CD4-positive, alpha-beta memory T cell (primary cell): ENCODE results near the gene ATP7B. TPM values are rescaled to one million over a fixed set of nuclear protein-coding genes. Genes with fewer than 3 reads are reported as not detected.
A peak's percentile ranks its signal among the peaks of the same experiment; 100 is the strongest.

Source experiments
- CTCF ChIA-PET: fragments of 350-600 bp; sonication (Branson Sonifier 250); formaldehyde crosslinking; loops from one replicate; lab custom pipeline; 2021; ENCODE audit warnings: inconsistent platforms; ENCODE audit not compliant: partially characterized antibody; lab: Charles Lee
- POLR2A ChIA-PET: fragments of 350-600 bp; sonication (Branson Sonifier 250); formaldehyde crosslinking; loops from one replicate; lab custom pipeline; 2021; ENCODE audit not compliant: partially characterized antibody; lab: Charles Lee
- DNase-seq, 5 donors: peaks; one replicate each; pipeline versions ENCODE4 v3.0.0 to v3.0.0-alpha.2; 2020 to 2022; ENCODE audit warnings: mixed read lengths in 1 of 5
- H3K27ac ChIP-seq: one replicate; pipeline ENCODE4 v1.7.0; 2013; ENCODE audit warnings: low read depth, low read length
- H3K27me3 ChIP-seq: 2 replicates; pipeline ENCODE4 v1.7.0; 2013; ENCODE audit warnings: mild to moderate bottlenecking, low read length, moderate library complexity; ENCODE audit not compliant: insufficient read depth
- H3K36me3 ChIP-seq: 2 replicates; pipeline ENCODE4 v1.7.0; 2013; ENCODE audit warnings: mild to moderate bottlenecking, low read length, moderate library complexity; ENCODE audit not compliant: insufficient read depth
- H3K4me1 ChIP-seq: 2 replicates; pipeline ENCODE4 v1.7.0; 2013; ENCODE audit warnings: mild to moderate bottlenecking, low read length, moderate library complexity; ENCODE audit not compliant: insufficient read depth
- H3K4me3 ChIP-seq, 2 donors: one replicate each; pipeline ENCODE4 v1.7.0; 2013; ENCODE audit warnings: low read length in 2 of 2, mild to moderate bottlenecking in 1 of 2
- H3K9me3 ChIP-seq, 2 donors: one replicate each; pipeline ENCODE4 v1.7.0; 2013; ENCODE audit warnings: low read length in 2 of 2, control low read depth in 1 of 2; ENCODE audit not compliant: control insufficient read depth in 1 of 2
- H3K27ac Mint-ChIP-seq, 7 donors: one replicate each; pipeline ENCODE4 v1.8.0; 2020 to 2021; ENCODE audit warnings: mixed read lengths in 7 of 7, mild to moderate bottlenecking in 6 of 7, inconsistent platforms in 3 of 7, moderate library complexity in 3 of 7
- H3K27me3 Mint-ChIP-seq, 2 donors: one replicate each; pipeline ENCODE4 v1.8.0; 2020 to 2021; ENCODE audit warnings: mixed read lengths in 2 of 2
- H3K36me3 Mint-ChIP-seq, 2 donors: one replicate each; pipeline ENCODE4 v1.8.0; 2020 to 2021; ENCODE audit warnings: mixed read lengths in 2 of 2, inconsistent platforms in 1 of 2, mild to moderate bottlenecking in 1 of 2
- H3K4me1 Mint-ChIP-seq, 4 donors: one replicate each; pipeline ENCODE4 v1.8.0; 2020 to 2021; ENCODE audit warnings: mixed read lengths in 4 of 4, mild to moderate bottlenecking in 1 of 4
- H3K4me3 Mint-ChIP-seq, 8 donors: one replicate each; pipeline ENCODE4 v1.8.0; 2020 to 2021; ENCODE audit warnings: mixed read lengths in 8 of 8, mild to moderate bottlenecking in 7 of 8, moderate library complexity in 6 of 8, inconsistent platforms in 3 of 8
- H3K9me3 Mint-ChIP-seq, 8 donors: one replicate each; pipeline ENCODE4 v1.8.0; 2020 to 2021; ENCODE audit warnings: mixed read lengths in 8 of 8, mild to moderate bottlenecking in 5 of 8, inconsistent platforms in 3 of 8, moderate library complexity in 1 of 8
- intact Hi-C: fragments of 100-400 bp; cut with micrococcal nuclease; formaldehyde crosslinking; loops from one replicate; pipeline ENCODE4 v1.15.1; 2023
- polyA plus RNA-seq, 2 donors: library from polyadenylated mRNA; unstranded; fragments of 300-500 nt; fragmentation: Illumina TruSeq; gene quantifications; one replicate each; pipeline ENCODE4 v1.2.3, GENCODE V29; 2021
- total RNA-seq, 2 experiments: library from RNA; stranded (reverse); gene quantifications; one replicate each; pipeline ENCODE4 v1.2.3, GENCODE V29; 2021

Gene ATP7B
- total and polyA plus RNA-seq, 4 experiments from 2014 or later, result 0.28 to 1.4 (median 0.87) TPM

DNA sequence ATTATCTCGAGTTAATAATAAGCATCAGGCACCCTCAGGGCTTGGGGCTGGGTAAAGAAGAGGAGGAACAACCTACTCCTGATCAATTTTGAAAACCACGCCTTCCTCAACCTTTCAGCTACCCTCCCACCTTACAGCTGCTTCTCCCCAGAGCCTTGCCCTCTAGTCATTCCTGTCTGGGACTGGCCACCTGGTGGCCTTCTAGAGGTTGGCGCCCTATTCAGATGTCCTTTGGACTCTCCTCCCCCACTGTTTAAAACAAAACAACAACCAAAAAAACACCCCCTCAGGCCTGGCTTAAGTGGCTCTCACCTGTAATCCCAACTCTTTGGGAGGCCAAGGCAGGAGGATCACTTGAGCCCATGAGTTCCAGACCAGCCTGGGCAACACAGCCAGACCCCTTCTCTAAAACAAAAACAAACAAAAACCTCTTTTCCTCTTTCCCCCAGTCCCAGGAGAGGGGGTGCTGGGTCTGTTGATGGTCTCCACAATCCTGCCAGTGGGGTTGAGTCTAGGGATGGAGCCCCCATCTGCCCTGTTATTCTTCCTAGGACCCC is 87.2 kb downstream of the ATP7B start:
- no peaks in the 10 kb centered on the region for H3K36me3 Mint-ChIP-seq
- Histone ChIP-seq H3K27me3 (no peaks in the 10 kb centered on the region), H3K4me3 (no peak overlapping the region), H3K36me3 (no peaks in the 10 kb centered on the region), H3K4me1 (peaks cover 32% of the 10 kb centered on the region), H3K9me3 (no peaks in the 10 kb centered on the region), H3K27ac (no peak overlapping the region)
- intact Hi-C loops, result no loop called here
- CTCF ChIA-PET, result no interaction called here
- peak overlapping the region in 3 of 7 donors; percentile 25 to 68 (median 59) for H3K27ac Mint-ChIP-seq
- no peak for DNase-seq
- H3K4me1 Mint-ChIP-seq, result peaks cover 21 to 26% (median 24%) of the 10 kb centered on the region in 4 donors
- H3K9me3 Mint-ChIP-seq, result no peaks in the 10 kb centered on the region
- H3K27me3 Mint-ChIP-seq, result peaks cover 6 to 7% of the 10 kb centered on the region in 2 donors
- no peak overlapping the region for H3K4me3 Mint-ChIP-seq
- POLR2A ChIA-PET, result no interaction called here

- no peak for DNase-seq
- Histone ChIP-seq H3K4me1 (peaks cover 32% of the 10 kb centered on the region), H3K4me3 (no peak overlapping the region), H3K27me3 (no peaks in the 10 kb centered on the region), H3K36me3 (no peaks in the 10 kb centered on the region), H3K27ac (no peak overlapping the region), H3K9me3 (no peaks in the 10 kb centered on the region)
- H3K27ac Mint-ChIP-seq, result no peak overlapping the region
- intact Hi-C loops, result no loop called here
- H3K9me3 Mint-ChIP-seq, result no peaks in the 10 kb centered on the region
- ChIA-PET POLR2A (interaction anchor here (0.7 kb wide), 1 partner anchor 9 kb away, joined by 6 read pairs; no protein-coding TSS in a partner anchor), CTCF (interaction anchor here (1.1 kb wide), 1 partner anchor 27 kb away, joined by 3 read pairs; no protein-coding TSS in a partner anchor)
- peaks cover 21 to 26% (median 24%) of the 10 kb centered on the region in 4 donors for H3K4me1 Mint-ChIP-seq
- no peaks in the 10 kb centered on the region for H3K36me3 Mint-ChIP-seq
- peaks cover 6 to 7% of the 10 kb centered on the region in 2 donors for H3K27me3 Mint-ChIP-seq
- H3K4me3 Mint-ChIP-seq, result no peak overlapping the region
Observed at GRCh38 chr13:51922771-51923480, 88.3 kb downstream of the ATP7B start.

DNA sequence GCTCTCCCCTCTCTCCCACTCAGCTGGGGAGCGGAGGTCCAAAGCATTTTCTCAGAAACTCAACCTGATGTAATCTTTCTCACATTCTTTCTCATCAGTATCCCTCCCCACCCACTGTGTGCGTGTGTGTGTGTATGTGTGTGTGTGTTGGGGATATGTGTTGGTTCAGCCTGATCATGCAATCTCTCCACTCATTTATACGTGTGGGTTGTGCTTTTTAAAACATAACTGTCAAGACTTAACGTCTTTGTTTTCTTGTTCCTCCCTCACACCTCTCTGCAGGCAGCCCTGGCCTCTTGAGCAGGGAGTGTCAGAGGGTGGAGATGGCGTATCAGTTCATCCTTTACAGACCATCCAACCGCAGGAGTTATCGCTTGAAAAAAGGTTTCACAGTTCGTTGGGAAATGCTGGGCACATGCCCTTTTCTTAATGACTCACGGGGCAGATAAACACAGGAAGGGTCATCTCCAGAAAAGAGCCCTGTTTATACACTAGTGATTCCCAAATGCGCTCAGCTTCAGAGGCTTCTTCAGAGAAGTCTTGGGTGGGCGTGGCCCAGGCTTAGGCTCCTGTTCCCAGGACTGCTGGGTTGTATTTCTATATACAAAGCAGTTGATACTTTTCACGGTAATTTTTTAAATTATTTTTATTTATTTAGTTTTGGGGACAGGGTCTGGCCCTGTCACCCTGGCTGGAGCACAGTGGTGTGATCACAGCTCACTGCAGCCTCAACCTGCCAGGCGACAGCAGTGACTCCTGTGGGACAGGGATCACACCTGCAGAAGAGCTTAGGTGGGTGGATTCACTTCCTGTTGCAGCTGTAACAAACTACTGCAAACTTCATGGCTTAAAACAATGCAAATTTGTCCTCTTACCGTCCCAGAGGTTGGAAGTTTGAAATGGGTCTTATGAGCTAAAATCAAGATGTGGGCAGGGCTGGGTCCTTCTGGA is 89.2 kb downstream of the ATP7B start:
- POLR2A ChIA-PET, result no interaction called here
- intact Hi-C loops, result no loop called here
- Mint-ChIP-seq H3K27me3 (peaks cover 6 to 7% of the 10 kb centered on the region in 2 donors), H3K27ac (peak overlapping the region in 1 of 7 donors; percentile 13), H3K4me1 (peaks cover 21 to 26% (median 24%) of the 10 kb centered on the region in 4 donors), H3K9me3 (no peaks in the 10 kb centered on the region), H3K36me3 (no peaks in the 10 kb centered on the region), H3K4me3 (no peak overlapping the region)
- Histone ChIP-seq H3K27me3 (no peaks in the 10 kb centered on the region), H3K27ac (no peak overlapping the region), H3K4me1 (peaks cover 32% of the 10 kb centered on the region), H3K4me3 (no peak overlapping the region), H3K9me3 (no peaks in the 10 kb centered on the region), H3K36me3 (no peaks in the 10 kb centered on the region)
- CTCF ChIA-PET, result interaction anchor here (1.1 kb wide), 1 partner anchor 26 kb away, joined by 3 read pairs; no protein-coding TSS in a partner anchor
- DNase-seq, result no peak

DNA sequence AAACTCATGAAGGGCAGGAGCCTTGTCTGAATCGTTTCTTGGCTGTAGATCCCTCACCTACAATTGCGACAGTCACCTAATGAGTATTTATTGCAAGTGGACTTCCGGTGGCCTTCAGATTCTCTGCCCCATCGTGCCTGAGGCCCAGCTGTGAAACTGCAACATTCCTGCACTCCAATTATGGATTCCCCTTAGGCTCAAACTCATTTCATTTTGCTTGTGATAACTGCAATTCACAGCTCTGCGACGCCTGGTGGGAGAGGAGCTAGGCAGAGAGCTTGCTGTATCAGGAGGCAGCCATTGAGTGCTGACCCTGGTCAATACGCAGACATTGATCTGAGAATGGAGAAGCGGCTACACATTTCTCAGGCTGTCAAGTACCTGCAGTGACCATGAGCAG is 90.5 kb downstream of the ATP7B start:
- H3K4me3 Mint-ChIP-seq, result no peak overlapping the region
- intact Hi-C loops, result no loop called here
- H3K27me3 Mint-ChIP-seq, result peaks cover 5 to 6% of the 10 kb centered on the region in 2 donors
- Histone ChIP-seq H3K9me3 (no peaks in the 10 kb centered on the region), H3K4me3 (no peak overlapping the region), H3K27ac (no peak overlapping the region), H3K27me3 (no peaks in the 10 kb centered on the region), H3K4me1 (peaks cover 32% of the 10 kb centered on the region), H3K36me3 (no peaks in the 10 kb centered on the region)
- no peaks in the 10 kb centered on the region for H3K36me3 Mint-ChIP-seq
- H3K9me3 Mint-ChIP-seq, result no peaks in the 10 kb centered on the region
- POLR2A ChIA-PET, result no interaction called here
- DNase-seq, result no peak
- CTCF ChIA-PET, result interaction anchor here (1.3 kb wide), 1 partner anchor 80 kb away, joined by 4 read pairs; no protein-coding TSS in a partner anchor
- H3K27ac Mint-ChIP-seq, result no peak overlapping the region
- peaks cover 20 to 25% (median 22%) of the 10 kb centered on the region in 4 donors for H3K4me1 Mint-ChIP-seq

DNA sequence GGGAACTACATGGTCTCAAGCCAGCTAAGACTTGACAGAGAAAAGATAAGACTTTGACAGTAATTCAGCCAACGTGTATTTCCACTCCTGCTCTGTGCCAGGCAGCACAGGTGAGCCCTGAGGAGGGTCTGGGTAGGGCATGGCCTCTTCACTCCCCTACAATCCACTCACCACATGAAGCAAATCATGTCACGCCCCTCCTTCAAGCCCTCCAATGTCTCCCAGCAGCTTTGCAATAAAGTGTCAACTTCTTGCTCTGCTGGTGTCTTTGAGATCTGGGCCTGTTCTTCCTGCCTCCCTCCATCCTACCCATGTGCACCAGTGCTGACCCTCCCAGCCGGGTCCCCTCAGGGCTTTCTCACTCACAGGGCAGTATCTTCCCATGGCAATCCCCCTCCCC is 91.0 kb downstream of the ATP7B start:
- H3K9me3 Mint-ChIP-seq, result no peaks in the 10 kb centered on the region
- H3K4me1 Mint-ChIP-seq, result peaks cover 14 to 19% (median 17%) of the 10 kb centered on the region in 4 donors
- H3K27me3 Mint-ChIP-seq, result peaks cover under 1 to 3% of the 10 kb centered on the region in 2 donors
- no peaks in the 10 kb centered on the region for H3K27me3 ChIP-seq
- intact Hi-C loops, result no loop called here
- H3K27ac ChIP-seq, result no peak overlapping the region
- H3K4me3 Mint-ChIP-seq, result no peak overlapping the region
- H3K36me3 ChIP-seq, result no peaks in the 10 kb centered on the region
- ChIA-PET CTCF (interaction anchor here (1.3 kb wide), 1 partner anchor 81 kb away, joined by 4 read pairs; no protein-coding TSS in a partner anchor), POLR2A (no interaction called here)
- H3K9me3 ChIP-seq, result no peaks in the 10 kb centered on the region
- H3K27ac Mint-ChIP-seq, result no peak overlapping the region
- no peaks in the 10 kb centered on the region for H3K36me3 Mint-ChIP-seq
- DNase-seq, result no peak
- H3K4me1 ChIP-seq, result peaks cover 31% of the 10 kb centered on the region
- H3K4me3 ChIP-seq, result no peak overlapping the region

DNA sequence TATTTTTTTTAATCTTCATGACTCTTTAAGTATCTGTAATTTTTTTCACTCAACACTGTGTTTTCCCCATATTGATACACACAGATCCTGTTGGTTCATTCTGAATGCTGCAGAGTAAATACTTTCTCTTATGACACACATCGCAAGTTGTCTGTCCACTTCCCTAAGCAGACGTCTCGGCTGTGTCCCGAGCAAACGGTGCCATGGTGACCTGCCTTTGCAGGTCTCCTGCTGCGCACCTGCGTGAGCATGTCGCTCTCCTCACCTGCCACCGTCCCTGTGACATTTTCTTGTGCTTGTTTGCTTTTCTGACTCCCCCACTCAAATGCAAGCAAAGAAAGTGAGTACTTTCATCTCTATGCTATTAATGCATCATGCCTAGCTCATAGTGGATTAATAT is 91.7 kb downstream of the ATP7B start:
- H3K4me1 Mint-ChIP-seq, result peaks cover 7 to 13% (median 11%) of the 10 kb centered on the region in 4 donors
- H3K27ac Mint-ChIP-seq, result no peak overlapping the region
- no peaks in the 10 kb centered on the region for H3K36me3 ChIP-seq
- no peak for DNase-seq
- no peaks in the 10 kb centered on the region for H3K36me3 Mint-ChIP-seq
- ChIA-PET CTCF (interaction anchor here (0.7 to 1.3 kb wide), 2 partner anchors 81 to 469 kb away, joined by 4 read pairs; no protein-coding TSS in a partner anchor), POLR2A (no interaction called here)
- H3K27ac ChIP-seq, result no peak overlapping the region
- H3K9me3 Mint-ChIP-seq, result no peaks in the 10 kb centered on the region
- peaks cover 0 to 3% of the 10 kb centered on the region in 2 donors for H3K27me3 Mint-ChIP-seq
- H3K4me3 ChIP-seq, result no peak overlapping the region
- peaks cover 23% of the 10 kb centered on the region for H3K4me1 ChIP-seq
- intact Hi-C loops, result no loop called here
- H3K9me3 ChIP-seq, result no peaks in the 10 kb centered on the region
- no peak overlapping the region for H3K4me3 Mint-ChIP-seq
- H3K27me3 ChIP-seq, result no peaks in the 10 kb centered on the region
